G401 (cell line): ENCODE measurements around the gene CD24. TPM values are rescaled to one million over a fixed set of nuclear protein-coding genes. Genes with fewer than 3 reads are reported as not detected.
"Not testable (repeated sequence)": the region's sequence is repeated elsewhere in the genome, so short reads cannot be mapped to it uniquely, and the experiment has no call there.

ENCODE experiments used
- DNase-seq: peaks from one replicate; pipeline ENCODE4 v3.0.0-alpha.2; 2015; ENCODE audit warnings: low spot score
- in situ Hi-C: cut with HindIII; loops from 2 replicates; pipeline ENCODE4 v1.10.0; 2016; ENCODE audit warnings: low sequenced_read_pairs, mixed read lengths
- total RNA-seq: library from RNA; depleted of rRNA; stranded (reverse); fragments of >200 nt; shearing (Covaris generic); gene quantifications from 2 replicates; pipeline ENCODE4 v1.2.3, GENCODE V29; 2014; rRNA removed

Gene CD24
- total RNA-seq, result 1.3 TPM in 1 of 2 replicates, not detected in the other

GRCh38 chr6:106974336-106974998, at the start of gene CD24:
Gene CD24 (minus strand): TSS chr6:106974729. CDS start chr6:106974646, 83 bp downstream.
- no peak for DNase-seq
- in situ Hi-C loops, result no loop called here

GRCh38 chr6:107021446-107022185, 47.1 kb upstream of the CD24 start:
- in situ Hi-C loops, result no loop called here
- DNase-seq, result no peak

GRCh38 chr6:107020239-107020638, 45.7 kb upstream of the CD24 start:
- in situ Hi-C loops, result no loop called here
- DNase-seq, result no peak

- in situ Hi-C loops, DNase-seq: not testable (repeated sequence)
Measured at GRCh38 chr6:107019628-107020027, 45.1 kb upstream of the CD24 start.

GRCh38 chr6:107019047-107019446, 44.5 kb upstream of the CD24 start:
- in situ Hi-C loops, result no loop called here
- no peak for DNase-seq

- DNase-seq, result no peak
- in situ Hi-C loops, result no loop called here
Measured at GRCh38 chr6:107009499-107009898, 35.0 kb upstream of the CD24 start.

GRCh38 chr6:106997392-106998158, 23.0 kb upstream of the CD24 start:
- in situ Hi-C loops, result no loop called here
- peak; percentile 22 for DNase-seq

GRCh38 chr6:106995640-106996039, 21.1 kb upstream of the CD24 start:
- no peak for DNase-seq
- in situ Hi-C loops, result no loop called here

- in situ Hi-C loops, DNase-seq: not testable (repeated sequence)
Measured at GRCh38 chr6:106989737-106990136, 15.2 kb upstream of the CD24 start.

GRCh38 chr6:106988664-106989063, 14.1 kb upstream of the CD24 start:
- in situ Hi-C loops, result no loop called here

GRCh38 chr6:106981926-106982325, 7.4 kb upstream of the CD24 start:
- in situ Hi-C loops, result no loop called here
- DNase-seq, result no peak

More at GRCh38 chr6:106988664-106989063, 14.1 kb upstream of the CD24 start:
- DNase-seq, result no peak

GRCh38 chr6:106980926-106981325, 6.4 kb upstream of the CD24 start:
- DNase-seq, result no peak
- in situ Hi-C loops, result no loop called here

GRCh38 chr6:106979435-106979884, 4.9 kb upstream of the CD24 start:
- in situ Hi-C loops, result no loop called here
- DNase-seq, result peak; percentile 72

GRCh38 chr6:106977246-106977645, 2.7 kb upstream of the CD24 start:
- no peak for DNase-seq
- in situ Hi-C loops, result no loop called here

- DNase-seq, result no peak
- in situ Hi-C loops, result no loop called here
Measured at GRCh38 chr6:106976270-106976669, 1.7 kb upstream of the CD24 start.

GRCh38 chr6:106975738-106976064, 1.2 kb upstream of the CD24 start:
- DNase-seq, result no peak
- in situ Hi-C loops, result no loop called here

- in situ Hi-C loops, result no loop called here
- DNase-seq, result no peak
Measured at GRCh38 chr6:106974999-106975737, 639 bp upstream of the CD24 start.

GRCh38 chr6:106973836-106974335, 643 bp downstream of the CD24 start:
- in situ Hi-C loops, result no loop called here
- DNase-seq, result no peak
